Measurements from ENCODE around the gene PAM.

DNA sequence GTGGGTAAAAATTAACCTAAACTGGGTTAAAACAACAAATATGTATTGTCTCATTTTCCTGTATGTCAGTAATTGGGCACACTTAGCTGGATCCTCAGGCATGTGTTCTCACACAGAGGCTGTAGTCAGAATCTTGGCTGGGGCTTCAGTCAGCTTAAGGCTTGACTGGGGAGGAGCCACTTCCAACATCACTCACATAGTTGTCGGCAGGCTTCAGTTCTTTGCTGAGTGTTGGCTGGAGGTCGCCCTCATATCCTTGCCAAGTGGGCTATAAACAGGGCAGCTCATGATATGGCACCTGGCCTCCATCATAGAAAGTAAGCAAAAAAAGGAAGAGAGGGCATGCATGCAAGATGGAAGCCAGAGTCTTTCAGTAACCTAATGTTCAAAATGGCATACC lies 191.9 kb downstream of the PAM start:
- no peak for TF ChIP-seq CTCF (IDR thresholded peaks at IDR 0.05)
- TF ChIP-seq POLR2AphosphoS5 (IDR thresholded peaks at IDR 0.05), result no peak
